ENCODE data around the gene MERTK. TPM values are rescaled to one million over a fixed set of nuclear protein-coding genes. Genes with fewer than 3 reads are reported as not detected.
"Not testable (repeated sequence)": the region's sequence is repeated elsewhere in the genome, so short reads cannot be mapped to it uniquely, and the experiment has no call there.

The MERTK gene
- total RNA-seq, 1 experiment from 2014 or later = 18.4 TPM

- TF ChIP-seq EZH2 (IDR thresholded peaks at IDR 0.05; ENCODE audit: borderline replicate concordance, low read depth, low read length, poor library complexity, severe bottlenecking) = no peak
- TF ChIP-seq CTCF (conservative IDR thresholded peaks at IDR 0.05; ENCODE audit: low read depth, low read length) = no peak
- DNase-seq (ENCODE audit: low spot score) = no peak
- Histone ChIP-seq H3K27me3 (replicated peaks; ENCODE audit: insufficient read depth, low read depth, low read length, poor library complexity) (no peaks in the 10 kb centered on the region), H3K36me3 (ENCODE audit: insufficient read depth, low read length, poor library complexity, severe bottlenecking) (peaks cover 52% of the 10 kb centered on the region), H3K9me3 (ENCODE audit: low read depth, low read length, poor library complexity, severe bottlenecking) (no peaks in the 10 kb centered on the region), H3K4me3 (ENCODE audit: low read depth, low read length, poor library complexity, severe bottlenecking) (no peak overlapping the region), H3K27ac (ENCODE audit: low read depth, low read length, poor library complexity, severe bottlenecking) (no peak overlapping the region), H3K4me1 (ENCODE audit: insufficient read depth, low read length, poor library complexity, severe bottlenecking) (no peaks in the 10 kb centered on the region)
- BruUV-seq (replicated peaks) = no TSS peak
- CTCF ChIA-PET = no interaction called here
- intact Hi-C loops (cut with micrococcal nuclease; ENCODE audit: unreplicated experiment) = no loop called here
- POLR2A ChIA-PET (ENCODE audit: low non-redundant PET) = no interaction called here
Measured at GRCh38 chr2:112065486-112065885, 167.1 kb downstream of the MERTK start.

- Histone ChIP-seq H3K9me3 (ENCODE audit: low read depth, low read length, poor library complexity, severe bottlenecking) (no peaks in the 10 kb centered on the region), H3K27me3 (replicated peaks; ENCODE audit: insufficient read depth, low read depth, low read length, poor library complexity) (no peaks in the 10 kb centered on the region), H3K4me3 (ENCODE audit: low read depth, low read length, poor library complexity, severe bottlenecking) (no peak overlapping the region), H3K36me3 (ENCODE audit: insufficient read depth, low read length, poor library complexity, severe bottlenecking) (peaks cover 52% of the 10 kb centered on the region), H3K4me1 (ENCODE audit: insufficient read depth, low read length, poor library complexity, severe bottlenecking) (no peaks in the 10 kb centered on the region), H3K27ac (ENCODE audit: low read depth, low read length, poor library complexity, severe bottlenecking) (no peak overlapping the region)
- BruUV-seq (replicated peaks) = no TSS peak
- intact Hi-C loops (cut with micrococcal nuclease; ENCODE audit: unreplicated experiment) = no loop called here
- ChIA-PET CTCF (no interaction called here), POLR2A (ENCODE audit: low non-redundant PET) (no interaction called here)
- no peak for DNase-seq (ENCODE audit: low spot score)
- TF ChIP-seq EZH2 (IDR thresholded peaks at IDR 0.05; ENCODE audit: borderline replicate concordance, low read depth, low read length, poor library complexity, severe bottlenecking) (no peak), CTCF (conservative IDR thresholded peaks at IDR 0.05; ENCODE audit: low read depth, low read length) (no peak)
Measured at GRCh38 chr2:112065966-112066365, 167.6 kb downstream of the MERTK start.

- POLR2A ChIA-PET (ENCODE audit: low non-redundant PET); BruUV-seq (replicated peaks); H3K4me1 ChIP-seq (ENCODE audit: insufficient read depth, low read length, poor library complexity, severe bottlenecking); H3K27ac ChIP-seq (ENCODE audit: low read depth, low read length, poor library complexity, severe bottlenecking); intact Hi-C loops (cut with micrococcal nuclease; ENCODE audit: unreplicated experiment); DNase-seq (ENCODE audit: low spot score); H3K4me3 ChIP-seq (ENCODE audit: low read depth, low read length, poor library complexity, severe bottlenecking); H3K27me3 ChIP-seq (replicated peaks; ENCODE audit: insufficient read depth, low read depth, low read length, poor library complexity); CTCF ChIA-PET; H3K9me3 ChIP-seq (ENCODE audit: low read depth, low read length, poor library complexity, severe bottlenecking): not testable (repeated sequence)
- H3K36me3 ChIP-seq (ENCODE audit: insufficient read depth, low read length, poor library complexity, severe bottlenecking) = peaks cover 53% of the 10 kb centered on the region
Measured at GRCh38 chr2:112069794-112070193, 171.4 kb downstream of the MERTK start.

GRCh38 chr2:112073875-112074274 lies 175.5 kb downstream of the MERTK start:
- Histone ChIP-seq H3K36me3 (ENCODE audit: insufficient read depth, low read length, poor library complexity, severe bottlenecking) (peaks cover 30% of the 10 kb centered on the region), H3K9me3 (ENCODE audit: low read depth, low read length, poor library complexity, severe bottlenecking) (peaks cover 5% of the 10 kb centered on the region), H3K4me3 (ENCODE audit: low read depth, low read length, poor library complexity, severe bottlenecking) (no peak overlapping the region), H3K27ac (ENCODE audit: low read depth, low read length, poor library complexity, severe bottlenecking) (no peak overlapping the region), H3K4me1 (ENCODE audit: insufficient read depth, low read length, poor library complexity, severe bottlenecking) (peaks cover 5% of the 10 kb centered on the region), H3K27me3 (replicated peaks; ENCODE audit: insufficient read depth, low read depth, low read length, poor library complexity) (no peaks in the 10 kb centered on the region)
- BruUV-seq (replicated peaks) = no TSS peak
- POLR2A ChIA-PET (ENCODE audit: low non-redundant PET) = no interaction called here
- CTCF ChIA-PET = no interaction called here
- no peak for TF ChIP-seq CTCF (conservative IDR thresholded peaks at IDR 0.05; ENCODE audit: low read depth, low read length)
- no peak for TF ChIP-seq EZH2 (IDR thresholded peaks at IDR 0.05; ENCODE audit: borderline replicate concordance, low read depth, low read length, poor library complexity, severe bottlenecking)
- no peak for DNase-seq (ENCODE audit: low spot score)
- intact Hi-C loops (cut with micrococcal nuclease; ENCODE audit: unreplicated experiment) = no loop called here

Data from A673 (cell line).